ENCODE results near the gene EIF4B. TPM values are rescaled to one million over a fixed set of nuclear protein-coding genes. Genes with fewer than 3 reads are reported as not detected.

The EIF4B gene
- total and polyA plus RNA-seq, 9 donors, result 316 to 1,452 (median 882) TPM

- no peak overlapping the region for H3K27ac ChIP-seq
- intact Hi-C loops (cut with DNase I), result no loop called here
- H3K27me3 ChIP-seq, result no peaks in the 10 kb centered on the region
- no peak for DNase-seq
- no peak overlapping the region for H3K4me3 ChIP-seq
- H3K36me3 ChIP-seq, result no peaks in the 10 kb centered on the region
- no peaks in the 10 kb centered on the region for H3K9me3 ChIP-seq
- TF ChIP-seq CTCF (IDR thresholded peaks at IDR 0.05) (no peak), POLR2A (IDR thresholded peaks at IDR 0.05) (no peak), EP300 (IDR thresholded peaks at IDR 0.05) (no peak)
- WGBS, 3 donors, result 79 to 89% (median 87%) methylated on average over 12 of the region's 12 CpGs
- H3K4me1 ChIP-seq (ENCODE audit: insufficient read depth), result no peaks in the 10 kb centered on the region
These were observed 37.0 kb upstream of the EIF4B start for GRCh38 chr12:52969166-52969795.

GRCh38 chr12:52969828-52970569, 36.3 kb upstream of the EIF4B start:
- Histone ChIP-seq H3K9me3 (no peaks in the 10 kb centered on the region), H3K36me3 (no peaks in the 10 kb centered on the region), H3K27ac (no peak overlapping the region), H3K27me3 (no peaks in the 10 kb centered on the region), H3K4me3 (no peak overlapping the region), H3K4me1 (ENCODE audit: insufficient read depth) (peaks cover 3% of the 10 kb centered on the region)
- no peak for DNase-seq
- TF ChIP-seq POLR2A (IDR thresholded peaks at IDR 0.05) (no peak), CTCF (IDR thresholded peaks at IDR 0.05) (no peak), EP300 (IDR thresholded peaks at IDR 0.05) (no peak)
- intact Hi-C loops (cut with DNase I), result no loop called here
- WGBS, 3 donors, result 46 to 62% (median 54%) methylated on average over 7 of the region's 7 CpGs

GRCh38 chr12:52971679-52972329, 34.5 kb upstream of the EIF4B start:
- 60 to 72% (median 68%) methylated on average over 8 of the region's 8 CpGs for WGBS, 3 donors
- H3K27ac ChIP-seq, result no peak overlapping the region
- H3K27me3 ChIP-seq, result no peaks in the 10 kb centered on the region
- H3K36me3 ChIP-seq, result no peaks in the 10 kb centered on the region
- TF ChIP-seq EP300 (IDR thresholded peaks at IDR 0.05), result no peak
- no peak for TF ChIP-seq CTCF (IDR thresholded peaks at IDR 0.05)
- TF ChIP-seq POLR2A (IDR thresholded peaks at IDR 0.05), result no peak
- H3K4me3 ChIP-seq, result no peak overlapping the region
- peaks cover 6% of the 10 kb centered on the region for H3K4me1 ChIP-seq (ENCODE audit: insufficient read depth)
- intact Hi-C loops (cut with DNase I), result no loop called here
- no peaks in the 10 kb centered on the region for H3K9me3 ChIP-seq
- DNase-seq, result no peak

GRCh38 chr12:52975204-52975603, 31.1 kb upstream of the EIF4B start:
- H3K4me3 ChIP-seq, result no peak overlapping the region
- intact Hi-C loops (cut with DNase I), result loop anchor here in 3 of 4 donors (5.0 kb wide), 2 partner anchors 88 to 818 kb away; no protein-coding TSS in a partner anchor
- H3K4me1 ChIP-seq (ENCODE audit: insufficient read depth), result peaks cover 6% of the 10 kb centered on the region
- DNase-seq, result no peak
- no peaks in the 10 kb centered on the region for H3K27me3 ChIP-seq
- H3K36me3 ChIP-seq, result no peaks in the 10 kb centered on the region
- WGBS, 3 donors, result 41 to 56% (median 52%) methylated on average over 3 of the region's 3 CpGs
- no peak for TF ChIP-seq EP300 (IDR thresholded peaks at IDR 0.05)
- no peak for TF ChIP-seq POLR2A (IDR thresholded peaks at IDR 0.05)
- TF ChIP-seq CTCF (IDR thresholded peaks at IDR 0.05), result no peak
- H3K27ac ChIP-seq, result no peak overlapping the region
- no peaks in the 10 kb centered on the region for H3K9me3 ChIP-seq
